ENCODE results near the gene WRAP53. TPM values are rescaled to one million over a fixed set of nuclear protein-coding genes. Genes with fewer than 3 reads are reported as not detected.
"Not testable (repeated sequence)": the region's sequence is repeated elsewhere in the genome, so short reads cannot be mapped to it uniquely, and the experiment has no call there.

The WRAP53 gene
- total and polyA plus RNA-seq, 4 donors = 1.8 to 3.3 (median 2.6) TPM

- Histone ChIP-seq H3K9me3 (ENCODE audit: control insufficient read depth in 4 of 4, low read length in 3 of 4) (no peaks in the 10 kb centered on the region), H3K27ac (ENCODE audit: low read depth in 1 of 2, low read length in 2 of 2) (no peak overlapping the region), H3K36me3 (ENCODE audit: control insufficient read depth in 4 of 4, insufficient read depth in 3 of 4, low read depth in 1 of 4, low read length in 3 of 4) (no peaks in the 10 kb centered on the region), H3K4me1 (ENCODE audit: control insufficient read depth in 4 of 4, insufficient read depth in 4 of 4, low read length in 3 of 4) (no peaks in the 10 kb centered on the region), H3K9ac (ENCODE audit: low read depth in 1 of 2, low read length in 2 of 2) (no peak overlapping the region), H3K27me3 (ENCODE audit: control insufficient read depth in 4 of 4, insufficient read depth in 4 of 4, low read length in 3 of 4) (no peaks in the 10 kb centered on the region), H3K4me3 (ENCODE audit: low read depth in 1 of 3, low read length in 3 of 3) (no peak overlapping the region)
- TF ChIP-seq TAF1 (conservative IDR thresholded peaks at IDR 0.05) (no peak), JUND (IDR thresholded peaks at IDR 0.05) (no peak), RXRA (IDR thresholded peaks at IDR 0.05) (no peak), HNF4G (IDR thresholded peaks at IDR 0.05) (no peak), CTCF (IDR thresholded peaks at IDR 0.05; ENCODE audit: low read depth, low read length, missing input control) (no peak), ATF3 (IDR thresholded peaks at IDR 0.05) (no peak), FOXA2 (IDR thresholded peaks at IDR 0.05) (no peak), NR2F2 (IDR thresholded peaks at IDR 0.05) (no peak), YY1 (IDR thresholded peaks at IDR 0.05) (no peak), GABPA (IDR thresholded peaks at IDR 0.05 in 1 of 2, conservative IDR thresholded peaks at IDR 0.05 in 1 of 2) (no peak), FOXA1 (IDR thresholded peaks at IDR 0.05) (no peak), REST (IDR thresholded peaks at IDR 0.05) (no peak), EGR1 (IDR thresholded peaks at IDR 0.05; ENCODE audit: low read depth in 2 of 2) (no peak), MAX (IDR thresholded peaks at IDR 0.05) (no peak), RAD21 (IDR thresholded peaks at IDR 0.05) (no peak)
- no peak for DNase-seq (ENCODE audit: low spot score)
- WGBS = 94% methylated on average over 26 of the region's 26 CpGs
These were observed 47.5 kb upstream of the WRAP53 start for GRCh38 chr17:7640783-7641182.

GRCh38 chr17:7641635-7642034 lies 46.6 kb upstream of the WRAP53 start:
- not testable (repeated sequence) for H3K36me3 ChIP-seq (ENCODE audit: control insufficient read depth in 4 of 4, insufficient read depth in 3 of 4, low read depth in 1 of 4, low read length in 3 of 4); H3K9me3 ChIP-seq (ENCODE audit: control insufficient read depth in 4 of 4, low read length in 3 of 4); DNase-seq (ENCODE audit: low spot score); H3K4me3 ChIP-seq (ENCODE audit: low read depth in 1 of 3, low read length in 3 of 3); H3K4me1 ChIP-seq (ENCODE audit: control insufficient read depth in 4 of 4, insufficient read depth in 4 of 4, low read length in 3 of 4); H3K27ac ChIP-seq (ENCODE audit: low read depth in 1 of 2, low read length in 2 of 2); H3K9ac ChIP-seq (ENCODE audit: low read depth in 1 of 2, low read length in 2 of 2); H3K27me3 ChIP-seq (ENCODE audit: control insufficient read depth in 4 of 4, insufficient read depth in 4 of 4, low read length in 3 of 4)
- 72% methylated on average over 7 of the region's 7 CpGs for WGBS

Data from liver (tissue), 9 donors.